Effector memory CD4-positive, alpha-beta T cell (primary cell): ENCODE results near the gene ACE2.
"Not testable (repeated sequence)": the region's sequence is repeated elsewhere in the genome, so short reads cannot be mapped to it uniquely, and the experiment has no call there.

ENCODE experiments used
- DNase-seq, 3 donors: peaks; one replicate each; pipeline ENCODE4 v3.0.0-alpha.2; 2020
- H3K27ac ChIP-seq: 2 replicates; pipeline ENCODE4 v1.7.0; 2013; ENCODE audit warnings: mild to moderate bottlenecking, low read length, moderate library complexity; ENCODE audit not compliant: insufficient read depth, poor library complexity, severe bottlenecking
- H3K27me3 ChIP-seq: replicated peaks from 2 replicates; pipeline ENCODE4 v1.7.0; 2013; ENCODE audit warnings: mild to moderate bottlenecking, low read length; ENCODE audit not compliant: insufficient read depth, control insufficient read depth, poor library complexity, severe bottlenecking
- H3K36me3 ChIP-seq: 2 replicates; pipeline ENCODE4 v1.7.0; 2013; ENCODE audit warnings: mild to moderate bottlenecking, low read length, moderate library complexity; ENCODE audit not compliant: control insufficient read depth, insufficient read depth
- H3K4me1 ChIP-seq: 2 replicates; pipeline ENCODE4 v1.7.0; 2013; ENCODE audit warnings: low read length, mild to moderate bottlenecking; ENCODE audit not compliant: control insufficient read depth, insufficient read depth, poor library complexity, severe bottlenecking
- H3K4me3 ChIP-seq: 2 replicates; pipeline ENCODE4 v1.7.0; 2013; ENCODE audit warnings: low read length, low read depth, mild to moderate bottlenecking; ENCODE audit not compliant: insufficient read depth, poor library complexity, severe bottlenecking
- H3K9me3 ChIP-seq: 2 replicates; pipeline ENCODE4 v1.7.0; 2013; ENCODE audit warnings: mild to moderate bottlenecking, low read length, moderate library complexity; ENCODE audit not compliant: control insufficient read depth
- total RNA-seq, 3 donors: gene quantifications; one replicate each; lab custom pipeline; 2026; lab: John Stamatoyannopoulos, UW

The ACE2 gene
- 0 to 0.09 (median 0) reads per million in 3 donors for total RNA-seq

DNA sequence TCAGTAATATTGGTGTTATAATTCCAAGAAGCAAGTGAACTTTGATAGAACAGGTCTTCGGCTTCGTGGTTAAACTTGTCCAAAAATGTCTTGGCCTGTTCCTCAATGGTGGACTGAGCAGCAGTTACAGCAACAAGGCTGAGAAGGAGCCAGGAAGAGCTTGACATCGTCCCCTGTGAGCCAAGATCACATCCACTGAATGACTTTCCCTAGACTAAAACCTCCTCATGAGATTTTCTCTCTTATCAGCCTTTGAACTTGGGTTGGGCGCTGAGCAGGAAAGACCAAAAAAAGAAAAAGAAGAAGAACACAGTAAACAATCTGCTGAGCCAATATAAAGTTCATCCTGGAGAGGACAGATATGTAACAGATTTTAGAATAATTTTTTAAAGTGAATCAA is at the start of gene ACE2:
Gene ACE2, minus strand, starts transcription at position 216 of the 400 bp plus-strand sequence. Its CDS starts 49 bp downstream, at position 167.
- Histone ChIP-seq H3K27me3 (no peaks in the 10 kb centered on the region), H3K36me3 (no peaks in the 10 kb centered on the region), H3K4me1 (no peaks in the 10 kb centered on the region), H3K9me3 (no peaks in the 10 kb centered on the region), H3K27ac (no peak within 1 kb of the TSS), H3K4me3 (no peak within 1 kb of the TSS)
- no peak for DNase-seq

DNA sequence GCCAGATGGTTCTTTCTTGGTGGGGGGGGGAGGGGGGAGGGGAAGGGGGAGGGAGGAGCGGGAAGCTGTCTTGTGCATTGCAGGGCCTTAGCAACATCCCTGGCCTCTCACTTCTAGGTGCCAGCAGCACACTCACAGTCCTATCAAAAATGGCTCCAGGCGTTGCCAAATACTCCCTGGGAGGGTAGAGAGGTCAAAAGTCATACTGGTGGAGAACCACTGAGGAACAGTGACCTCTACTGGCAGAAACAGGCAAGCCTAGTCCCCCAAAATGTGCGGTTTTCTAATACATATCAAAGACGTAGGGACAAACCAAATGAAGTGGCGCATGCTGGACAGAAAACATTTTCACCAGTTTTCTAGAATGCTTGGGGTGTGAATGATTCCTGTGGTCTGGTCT is 46.8 kb upstream of the ACE2 start:
- H3K27me3 ChIP-seq, H3K36me3 ChIP-seq: not testable (repeated sequence)

GRCh38 chrX:15646543-15646942 is 45.8 kb upstream of the ACE2 start:
- no peak for DNase-seq
- H3K27ac ChIP-seq: no peak overlapping the region

More for the DNA sequence above, 46.8 kb upstream of the ACE2 start:
- not testable (repeated sequence) for H3K4me1 ChIP-seq, H3K9me3 ChIP-seq, H3K27ac ChIP-seq, DNase-seq, H3K4me3 ChIP-seq

GRCh38 chrX:15646031-15646430 is 45.3 kb upstream of the ACE2 start:
- H3K4me1 ChIP-seq: no peaks in the 10 kb centered on the region

More at GRCh38 chrX:15646543-15646942, 45.8 kb upstream of the ACE2 start:
- Histone ChIP-seq H3K4me1 (no peaks in the 10 kb centered on the region), H3K27me3 (no peaks in the 10 kb centered on the region), H3K9me3 (no peaks in the 10 kb centered on the region), H3K36me3 (no peaks in the 10 kb centered on the region), H3K4me3 (no peak overlapping the region)

GRCh38 chrX:15645266-15645665 is 44.5 kb upstream of the ACE2 start:
- Histone ChIP-seq H3K4me1 (no peaks in the 10 kb centered on the region), H3K9me3 (no peaks in the 10 kb centered on the region), H3K27me3 (no peaks in the 10 kb centered on the region), H3K36me3 (no peaks in the 10 kb centered on the region), H3K4me3 (no peak overlapping the region), H3K27ac (no peak overlapping the region)
- DNase-seq: no peak

More at GRCh38 chrX:15646031-15646430, 45.3 kb upstream of the ACE2 start:
- no peaks in the 10 kb centered on the region for H3K9me3 ChIP-seq
- DNase-seq: no peak
- no peak overlapping the region for H3K27ac ChIP-seq
- no peaks in the 10 kb centered on the region for H3K36me3 ChIP-seq
- H3K4me3 ChIP-seq: no peak overlapping the region
- no peaks in the 10 kb centered on the region for H3K27me3 ChIP-seq

DNA sequence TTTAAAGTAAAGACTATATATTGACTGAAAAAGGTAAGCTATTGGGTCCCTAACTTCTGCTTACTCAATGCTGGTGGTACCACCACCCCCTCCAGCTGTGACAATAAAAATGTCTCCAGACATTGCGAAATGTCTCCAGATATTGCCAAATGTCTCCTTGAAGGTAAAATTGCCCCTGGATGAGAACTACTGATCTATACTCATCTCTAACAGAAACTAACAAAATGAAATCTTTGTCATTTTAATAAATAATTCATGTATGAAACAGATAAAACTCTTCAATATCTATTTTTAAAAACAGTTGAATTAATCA is 43.8 kb upstream of the ACE2 start:
- Histone ChIP-seq H3K27ac (no peak overlapping the region), H3K9me3 (no peaks in the 10 kb centered on the region), H3K36me3 (no peaks in the 10 kb centered on the region), H3K4me3 (no peak overlapping the region), H3K27me3 (no peaks in the 10 kb centered on the region), H3K4me1 (no peaks in the 10 kb centered on the region)
- DNase-seq: no peak

DNA sequence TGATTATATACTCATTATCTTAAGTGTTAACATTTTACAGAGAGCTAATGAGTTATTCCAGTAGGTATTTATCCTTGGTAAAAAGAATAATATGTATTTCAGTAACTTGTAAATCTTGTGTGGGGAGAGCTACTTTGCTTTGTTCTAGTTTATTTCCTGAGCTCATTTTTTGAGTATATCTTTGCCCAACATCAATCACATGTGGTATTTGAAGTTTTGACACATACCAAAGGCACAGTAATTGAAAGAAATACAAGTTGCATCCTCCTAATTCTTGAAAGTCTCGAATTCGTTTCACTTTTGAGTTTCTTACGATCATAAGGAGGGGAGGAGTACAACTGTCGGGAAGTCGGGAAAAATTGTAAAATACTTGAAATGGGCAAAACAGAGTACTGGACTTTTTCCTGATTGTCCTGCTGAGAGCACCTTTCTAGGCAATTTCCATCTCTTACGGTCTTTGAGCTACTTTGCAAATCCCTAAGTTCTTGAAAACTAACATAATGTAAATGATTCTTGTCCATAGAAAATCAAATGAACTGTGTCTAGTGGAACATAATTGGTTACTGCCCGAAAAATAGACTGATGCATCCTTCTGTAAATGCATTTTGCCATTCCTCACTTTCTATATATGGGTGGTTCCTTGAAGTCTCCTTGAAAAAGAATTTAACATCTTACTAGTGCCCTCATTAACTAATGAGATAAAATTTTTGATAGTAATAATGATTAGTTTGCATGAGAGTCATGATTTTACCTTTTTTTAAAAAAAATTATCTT is 43.2 kb upstream of the ACE2 start:
- no peaks in the 10 kb centered on the region for H3K36me3 ChIP-seq
- DNase-seq: no peak
- H3K27me3 ChIP-seq: no peaks in the 10 kb centered on the region
- no peaks in the 10 kb centered on the region for H3K9me3 ChIP-seq
- no peak overlapping the region for H3K4me3 ChIP-seq
- no peak overlapping the region for H3K27ac ChIP-seq
- H3K4me1 ChIP-seq: no peaks in the 10 kb centered on the region

DNA sequence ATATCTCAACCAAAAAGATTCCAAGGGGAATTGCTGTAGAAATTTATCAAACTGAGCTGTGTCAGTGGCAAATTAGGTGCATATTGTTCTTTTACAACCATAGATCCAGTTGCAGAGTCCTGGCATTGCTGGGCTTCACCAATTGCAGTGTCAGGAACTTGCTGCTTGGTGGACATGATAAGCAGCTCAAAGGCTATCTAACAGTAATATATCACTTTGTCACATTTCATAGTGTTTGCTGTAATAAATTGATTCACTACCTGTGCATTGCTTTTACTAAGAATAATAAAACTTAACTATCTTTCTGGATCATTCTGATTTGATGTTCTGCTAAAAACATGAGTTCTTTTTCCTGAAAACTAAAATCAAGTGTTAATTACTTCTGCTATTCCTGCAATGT is 30.9 kb upstream of the ACE2 start:
- no peak overlapping the region for H3K4me3 ChIP-seq
- no peaks in the 10 kb centered on the region for H3K36me3 ChIP-seq
- H3K4me1 ChIP-seq: no peaks in the 10 kb centered on the region
- H3K9me3 ChIP-seq: no peaks in the 10 kb centered on the region
- DNase-seq: no peak
- no peak overlapping the region for H3K27ac ChIP-seq
- no peaks in the 10 kb centered on the region for H3K27me3 ChIP-seq

GRCh38 chrX:15623054-15623453 is 22.3 kb upstream of the ACE2 start:
- Histone ChIP-seq H3K4me3 (no peak overlapping the region), H3K36me3 (no peaks in the 10 kb centered on the region), H3K27ac (no peak overlapping the region), H3K4me1 (no peaks in the 10 kb centered on the region), H3K27me3 (no peaks in the 10 kb centered on the region), H3K9me3 (no peaks in the 10 kb centered on the region)
- DNase-seq: no peak

DNA sequence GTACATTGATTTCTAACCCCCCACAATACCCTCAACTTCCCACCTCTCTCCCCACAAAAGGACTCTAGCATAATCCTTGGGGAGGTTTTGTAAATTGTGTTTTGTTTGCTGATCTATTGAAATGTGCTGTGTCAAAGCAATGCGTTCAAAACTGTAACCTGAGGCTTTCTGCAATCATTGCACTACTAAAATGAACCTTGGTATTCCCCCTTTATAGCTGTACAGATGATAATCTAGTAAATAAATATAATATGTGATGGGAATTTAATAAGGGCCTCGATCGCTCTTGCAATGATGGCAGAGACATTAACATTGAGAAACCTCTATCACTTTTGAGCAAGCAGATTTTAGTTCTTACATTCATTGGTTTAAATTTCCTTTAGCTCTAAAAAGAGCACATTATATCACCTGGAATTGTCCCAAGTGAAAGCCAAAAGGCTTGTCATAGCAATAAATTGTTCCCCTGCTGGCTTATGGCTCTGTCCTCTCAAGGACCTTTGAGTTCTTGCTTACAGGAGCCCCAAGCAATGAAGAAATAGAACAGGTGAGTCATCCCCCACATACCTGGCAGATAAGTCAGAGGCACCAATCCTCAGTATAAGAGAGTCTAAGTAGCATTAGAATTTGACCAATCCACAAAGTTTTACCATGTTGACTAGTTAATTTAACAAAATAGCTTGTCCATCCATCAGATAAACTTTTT is 18.4 kb upstream of the ACE2 start:
- no peaks in the 10 kb centered on the region for H3K9me3 ChIP-seq
- no peaks in the 10 kb centered on the region for H3K36me3 ChIP-seq
- no peaks in the 10 kb centered on the region for H3K4me1 ChIP-seq
- no peak overlapping the region for H3K27ac ChIP-seq
- no peak for DNase-seq
- H3K4me3 ChIP-seq: no peak overlapping the region
- no peaks in the 10 kb centered on the region for H3K27me3 ChIP-seq
